Inferior parietal cortex (tissue), 1 donor: ENCODE results near the gene ALG12.
A peak's percentile ranks its signal among the peaks of the same experiment; 100 is the strongest.
"Not testable (repeated sequence)": the region's sequence is repeated elsewhere in the genome, so short reads cannot be mapped to it uniquely, and the experiment has no call there.

Source experiments
- DNase-seq: peaks from one replicate; pipeline ENCODE4 v3.0.0-alpha.2; 2016; ENCODE audit errors: extremely low spot score

The ALG12 gene

DNA sequence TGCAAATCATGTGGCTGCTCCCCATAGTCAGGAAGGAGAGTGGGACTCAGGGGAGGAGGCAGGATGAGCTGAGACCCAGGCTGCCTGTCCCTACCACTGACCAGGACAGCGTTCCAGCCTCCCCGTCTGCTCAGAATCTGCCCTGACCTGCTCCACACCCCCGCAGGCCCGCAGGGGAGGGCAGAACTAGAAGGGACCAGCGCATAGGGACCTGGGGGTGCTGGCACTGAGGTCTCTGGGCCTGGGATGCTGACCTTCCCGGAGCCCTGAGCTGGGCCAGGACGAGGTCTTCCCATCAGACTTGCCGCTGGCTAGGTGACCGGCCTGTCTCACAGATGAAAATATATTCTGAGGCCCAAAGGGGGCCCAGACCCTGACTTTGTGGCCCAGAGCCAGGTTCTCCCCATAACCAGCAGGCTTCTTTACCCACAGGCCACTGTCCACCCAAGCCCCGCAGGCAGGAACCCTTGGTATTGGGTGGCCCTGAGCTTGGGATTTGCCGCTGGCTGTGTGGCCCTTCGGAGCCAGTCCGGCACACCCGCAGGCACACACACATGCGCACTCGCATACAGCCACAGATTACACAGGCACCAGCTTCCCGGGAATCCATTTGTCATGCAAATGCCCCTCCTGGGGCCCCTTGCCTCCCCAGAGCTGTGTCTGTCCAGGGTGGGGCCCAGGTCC, 28.5 kb upstream of the ALG12 start:
- DNase-seq = no peak

DNA sequence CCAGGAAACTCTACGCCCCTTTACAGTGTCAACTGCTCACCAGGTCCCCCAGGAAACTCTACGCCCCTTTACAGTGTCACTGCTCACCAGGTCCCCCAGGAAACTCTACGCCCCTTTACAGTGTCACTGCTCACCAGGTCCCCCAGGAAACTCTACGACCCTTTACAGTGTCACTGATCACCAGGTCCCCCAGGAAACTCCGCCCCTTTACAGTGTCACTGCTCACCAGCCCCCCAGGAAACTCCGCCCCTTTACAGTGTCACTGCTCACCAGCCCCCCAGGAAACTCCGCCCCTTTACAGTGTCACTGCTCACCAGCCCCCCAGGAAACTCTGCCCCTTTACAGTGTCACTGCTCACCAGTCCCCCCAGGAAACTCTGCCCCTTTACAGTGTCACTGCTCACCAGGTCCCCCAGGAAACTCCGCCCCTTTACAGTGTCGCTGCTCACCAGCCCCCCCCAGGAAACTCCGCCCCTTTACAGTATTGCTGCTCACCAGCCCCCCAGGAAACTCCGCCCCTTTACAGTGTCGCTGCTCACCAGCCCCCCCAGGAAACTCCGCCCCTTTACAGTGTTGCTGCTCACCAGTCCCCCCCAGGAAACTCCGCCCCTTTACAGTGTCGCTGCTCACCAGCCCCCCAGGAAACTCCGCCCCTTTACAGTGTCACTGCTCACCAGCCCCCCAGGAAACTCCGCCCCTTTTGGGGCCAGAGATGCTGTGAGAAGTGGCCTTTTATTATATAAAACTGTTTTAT, 27.0 kb upstream of the ALG12 start:
- DNase-seq = not testable (repeated sequence)

DNA sequence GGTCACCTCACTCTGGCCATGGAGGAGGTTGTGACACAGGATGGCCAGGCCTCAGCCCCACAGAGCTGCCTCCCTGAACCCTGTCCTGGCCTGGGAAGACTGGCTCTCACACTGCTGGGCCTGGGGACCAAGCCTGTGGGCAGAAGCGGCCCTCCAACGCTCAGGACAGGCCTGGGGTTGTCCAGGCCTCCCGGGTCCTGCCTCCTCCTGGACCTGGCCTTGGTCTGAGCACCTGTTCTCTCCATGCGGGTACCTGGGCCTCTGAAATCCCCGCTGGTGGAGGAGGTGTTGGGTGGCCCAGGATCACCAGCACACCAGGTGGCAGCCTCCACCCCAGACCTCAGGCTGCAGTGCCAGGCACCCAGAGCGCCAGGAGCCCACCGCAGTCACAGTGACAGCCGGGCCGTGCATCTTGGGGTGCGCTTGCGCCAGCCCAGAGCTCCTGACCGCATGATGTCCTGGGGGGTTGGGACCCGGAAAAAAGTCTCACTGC, 26.2 kb upstream of the ALG12 start:
- no peak for DNase-seq

DNA sequence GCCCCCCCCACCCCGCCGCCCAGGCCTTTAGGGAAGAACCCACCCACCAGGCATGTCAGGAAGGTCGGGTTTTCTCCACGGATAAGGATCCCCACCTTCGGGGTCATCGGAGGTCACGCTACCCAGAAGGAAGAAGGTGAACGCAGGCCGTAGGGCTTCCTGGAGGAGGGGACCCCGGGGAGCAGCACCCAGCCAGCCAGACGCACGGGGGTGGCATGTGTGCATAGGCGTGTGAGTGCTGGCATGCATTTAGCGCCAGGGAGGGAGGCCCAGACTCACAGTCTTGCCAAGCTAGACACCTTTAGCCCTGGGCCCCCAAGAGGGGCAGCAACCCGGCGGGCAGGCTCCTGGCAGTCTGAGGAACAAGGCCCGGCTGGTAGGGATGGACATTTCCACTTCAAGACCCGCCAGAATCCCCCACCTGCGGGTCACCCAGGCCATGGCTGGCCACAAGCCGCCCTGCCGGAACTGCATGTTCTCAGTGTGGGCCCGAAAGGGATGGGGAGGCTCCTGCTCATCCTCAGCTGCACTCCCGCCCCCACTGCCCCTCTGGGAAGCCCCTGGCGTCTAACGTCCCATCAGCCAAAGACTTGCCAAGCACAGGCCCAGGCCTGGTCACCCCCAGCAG, 25.6 kb upstream of the ALG12 start:
- DNase-seq = no peak

DNA sequence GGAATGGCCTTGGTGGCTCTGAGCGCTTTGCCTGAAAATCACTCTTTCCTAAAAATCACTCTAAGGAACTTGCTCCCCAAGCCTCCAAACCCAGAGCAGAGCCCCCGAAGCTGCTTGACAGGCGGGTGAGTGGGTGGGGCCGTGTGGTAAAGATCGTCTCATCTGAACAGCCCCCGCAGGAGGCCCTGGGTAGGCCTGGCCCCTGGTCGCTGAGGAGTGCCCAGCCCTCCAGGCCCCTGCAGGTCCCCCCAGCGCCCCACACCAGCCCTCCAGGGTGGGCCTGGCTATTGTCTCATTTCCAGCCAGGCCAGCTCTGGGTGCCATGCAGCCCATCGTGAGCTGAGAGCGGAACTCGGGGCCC, 25.1 kb upstream of the ALG12 start:
- no peak for DNase-seq

DNA sequence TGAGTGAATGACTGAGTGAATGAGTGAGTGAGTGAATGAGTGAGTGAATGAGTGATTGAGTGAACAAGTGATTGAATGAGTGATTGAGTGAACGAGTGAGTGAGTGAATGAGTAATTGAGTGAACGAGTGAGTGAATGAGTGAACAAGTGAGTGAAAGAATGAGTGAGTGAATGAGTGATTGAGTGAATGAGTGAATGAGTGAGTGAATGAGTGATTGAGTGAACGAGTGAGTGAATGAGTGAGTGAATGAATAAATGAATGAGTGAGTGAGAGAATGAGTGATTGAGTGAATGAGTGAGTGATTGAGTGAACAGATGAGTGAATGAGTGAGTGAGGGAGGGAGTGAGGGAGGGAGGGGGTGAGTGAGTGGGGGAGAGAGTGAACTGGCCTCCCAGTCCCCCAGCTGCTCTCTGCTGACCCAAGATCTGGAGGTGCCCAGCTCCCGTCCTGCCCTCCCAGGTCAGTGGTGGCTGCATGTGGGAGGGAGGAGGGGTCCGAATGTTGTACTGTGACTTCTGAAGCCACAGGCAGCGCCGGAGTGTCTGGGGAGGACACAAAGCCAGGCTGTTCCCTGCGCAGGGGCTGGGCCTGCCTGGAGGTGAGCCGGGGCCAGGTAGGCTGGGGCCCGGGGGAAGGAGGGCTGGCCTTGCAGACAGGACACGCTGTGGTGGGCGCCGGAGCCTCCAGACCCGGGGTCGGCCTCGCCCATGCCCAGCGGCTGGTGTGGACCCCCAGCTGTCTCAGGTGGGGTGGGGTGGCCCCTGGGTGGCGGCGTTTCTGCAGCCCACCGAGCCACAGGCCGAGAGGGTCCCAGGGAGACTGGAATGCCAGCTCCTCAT, 24.5 kb upstream of the ALG12 start:
- DNase-seq = no peak

DNA sequence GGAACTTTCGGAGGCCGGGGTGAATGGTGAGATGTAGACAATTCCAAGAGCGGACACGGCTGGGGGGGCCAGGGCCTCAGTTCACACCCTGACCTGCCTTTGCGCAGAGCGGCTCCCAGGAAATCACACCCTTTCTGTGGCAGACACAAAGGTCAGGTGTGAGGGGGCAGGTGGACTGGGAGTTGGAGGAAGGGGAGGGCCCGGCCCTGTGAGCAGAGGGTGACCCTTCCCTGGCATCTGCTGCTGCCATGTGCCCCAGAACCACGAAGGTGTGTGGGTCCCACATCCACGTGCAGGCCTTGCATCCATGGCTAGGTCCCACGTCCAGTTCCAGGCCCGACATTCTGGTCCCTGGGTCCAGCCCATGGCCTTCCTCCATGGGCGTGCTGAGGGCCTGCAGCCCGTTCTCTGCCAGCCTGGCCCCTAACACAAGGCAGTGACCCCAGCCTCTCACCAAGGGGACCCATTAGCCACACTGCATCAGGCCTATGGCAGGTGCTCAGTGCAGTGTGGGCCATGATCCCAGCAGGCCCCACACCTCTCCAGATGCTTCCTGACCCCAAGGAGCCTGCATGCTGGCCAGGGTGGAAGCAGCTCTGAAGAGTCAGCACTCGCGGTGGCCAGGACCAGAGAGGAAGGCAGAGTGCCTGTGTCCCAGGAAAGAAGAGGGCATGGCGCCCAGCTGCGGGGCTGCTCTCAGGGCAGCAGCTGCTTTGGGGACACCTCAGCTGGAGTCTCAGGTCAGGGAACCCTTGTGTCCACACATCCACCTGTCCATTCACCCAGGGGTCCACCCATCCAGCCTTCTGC, 23.5 kb upstream of the ALG12 start:
- DNase-seq = no peak

DNA sequence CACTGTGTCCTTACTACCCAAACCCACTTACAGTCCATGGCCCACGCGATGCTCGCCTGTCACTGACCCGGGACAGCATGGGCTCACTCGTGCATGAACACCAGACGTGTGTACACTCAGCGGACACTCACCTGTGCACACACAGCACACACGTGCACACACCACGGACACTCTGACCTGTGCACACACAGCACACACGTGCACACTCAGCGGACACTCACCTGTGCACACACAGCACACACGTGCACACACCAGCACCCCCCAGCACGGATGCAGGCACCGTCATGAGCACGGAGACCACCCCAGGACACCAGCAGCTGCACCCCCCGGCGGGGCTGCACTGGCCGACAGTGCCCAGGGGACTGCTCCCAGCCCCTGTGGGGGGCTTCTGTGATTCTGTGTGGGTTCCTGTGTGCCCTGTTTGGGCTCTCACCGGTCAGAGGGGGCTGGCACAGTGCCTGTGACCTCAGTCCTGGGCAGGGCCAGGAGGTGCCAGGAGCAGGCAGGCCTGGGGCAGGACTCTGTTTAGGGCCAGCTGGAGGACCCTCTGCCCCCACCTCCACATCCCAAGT, 20.4 kb upstream of the ALG12 start:
- no peak for DNase-seq

DNA sequence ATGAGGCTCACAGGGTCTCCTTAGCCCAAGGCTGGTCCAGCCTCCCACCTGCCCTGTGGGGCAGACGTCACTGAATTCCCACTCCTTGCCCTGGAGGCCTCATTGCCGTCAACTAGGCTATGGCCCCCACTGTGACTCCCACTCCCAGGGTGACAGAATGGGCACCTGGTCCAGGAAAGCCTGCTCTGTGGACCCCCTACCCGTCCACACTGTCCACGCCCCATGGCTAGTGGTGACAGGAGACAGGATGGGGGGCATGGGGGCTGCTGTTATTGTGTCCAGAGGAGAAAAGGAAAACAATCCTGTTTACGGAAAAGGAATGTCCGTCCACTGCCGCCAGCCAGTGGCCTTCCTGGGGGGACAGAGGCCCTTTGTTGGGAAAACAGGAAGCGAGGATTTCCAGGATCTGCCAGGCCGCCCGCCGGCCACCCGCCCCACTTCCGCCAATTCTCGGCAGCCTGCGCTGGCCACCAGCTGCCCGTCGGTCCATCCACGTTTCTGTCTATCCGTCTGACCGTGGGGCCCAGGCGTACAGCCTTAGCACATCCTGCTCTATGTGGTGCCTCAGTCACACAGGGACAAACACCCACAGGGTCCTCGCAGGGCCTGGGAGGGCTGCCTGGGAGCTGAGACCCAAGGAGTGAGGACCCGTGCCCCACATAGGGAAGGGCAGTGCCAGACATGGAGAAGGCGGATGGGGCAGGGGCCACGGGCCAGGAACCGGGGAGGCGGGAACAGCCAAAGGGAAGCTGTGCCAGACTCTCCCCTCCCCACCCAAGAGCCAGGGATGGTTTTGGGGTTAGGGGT, 19.7 kb upstream of the ALG12 start:
- DNase-seq = peak; percentile 25

DNA sequence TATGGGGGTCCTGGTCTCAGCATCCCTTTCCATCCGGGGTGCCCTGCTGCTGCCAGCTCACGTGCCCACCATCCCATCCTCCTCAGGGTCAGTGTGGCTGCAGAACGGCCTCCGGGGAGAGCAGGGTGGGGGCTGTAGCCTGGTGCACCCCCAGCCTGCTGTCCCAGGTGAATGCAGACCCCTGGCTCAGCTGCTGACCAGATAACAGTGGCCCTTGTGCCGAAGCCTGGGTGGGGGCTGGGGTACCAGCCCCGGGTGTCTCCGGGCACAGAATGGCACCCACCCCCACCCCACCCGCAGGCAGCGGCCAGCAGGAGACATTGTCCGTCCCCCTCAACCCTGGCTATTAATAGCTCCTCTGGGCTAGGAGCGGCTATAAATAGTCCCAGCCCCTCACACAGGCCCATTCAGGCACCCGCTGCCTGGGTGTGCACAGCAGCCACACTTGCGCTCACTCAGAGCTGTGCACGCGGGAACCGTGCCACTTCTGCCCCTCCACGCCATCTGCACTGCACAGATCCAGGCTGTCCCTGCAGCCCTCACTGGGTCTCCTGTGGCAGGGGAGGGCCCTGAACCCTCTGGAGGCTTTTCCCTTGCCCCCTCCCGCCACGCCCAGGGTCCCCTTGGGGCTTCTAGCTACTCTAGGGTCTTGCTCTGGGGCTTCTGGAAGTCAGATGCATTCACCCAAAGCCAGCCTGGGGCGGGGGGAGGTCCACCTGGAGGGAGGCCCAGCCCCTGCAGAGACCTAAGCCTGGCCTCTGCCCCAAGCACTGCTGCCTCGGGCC, 18.9 kb upstream of the ALG12 start:
- peak; percentile 60 for DNase-seq

DNA sequence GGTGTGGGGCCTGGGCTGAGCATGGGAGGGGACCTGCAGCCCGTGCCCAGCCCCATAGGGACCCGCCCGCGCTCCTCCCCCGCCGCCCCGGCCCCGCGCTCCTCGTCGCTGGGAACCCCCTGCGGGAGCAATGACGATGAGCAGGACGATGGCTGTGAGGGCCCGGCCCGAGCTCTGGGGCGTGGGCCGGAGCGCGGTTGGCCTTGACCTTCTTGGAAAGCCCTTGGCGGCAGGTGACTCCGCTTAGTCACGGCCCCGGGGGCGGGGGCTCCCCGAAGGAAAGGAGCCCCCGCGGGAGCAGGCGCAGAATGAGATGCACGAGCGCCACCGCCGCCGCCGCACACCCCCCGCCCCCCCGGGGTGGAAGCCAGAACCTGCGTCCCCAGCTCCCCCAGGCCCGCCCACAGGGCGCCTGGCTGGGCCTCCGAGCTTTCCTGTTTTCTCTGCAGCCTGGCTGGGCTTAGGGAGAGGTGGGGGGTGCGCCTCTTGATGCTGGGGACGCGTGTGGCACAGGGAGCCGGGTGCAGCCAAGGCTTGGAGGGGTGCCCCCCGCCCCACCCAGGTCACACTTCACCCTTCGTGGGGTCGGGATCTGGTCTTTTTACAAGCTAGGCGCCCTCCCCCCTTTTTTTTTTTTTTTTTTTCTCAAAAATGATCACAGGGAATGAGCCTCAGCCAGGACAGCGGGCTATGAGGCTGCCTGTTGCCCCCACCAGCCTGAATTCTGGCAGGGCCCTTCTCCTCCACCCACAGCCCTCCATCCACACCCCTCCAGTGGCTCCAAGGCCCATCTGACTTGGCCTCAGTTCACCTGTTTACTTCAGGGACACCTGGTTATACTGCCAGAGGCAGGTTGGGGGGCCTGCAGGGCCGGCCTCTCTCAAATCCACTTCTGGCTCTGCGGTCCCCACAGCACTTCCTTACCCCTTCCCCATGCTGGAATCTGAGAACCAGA, 18.1 kb upstream of the ALG12 start:
- peak; percentile 52 for DNase-seq

DNA sequence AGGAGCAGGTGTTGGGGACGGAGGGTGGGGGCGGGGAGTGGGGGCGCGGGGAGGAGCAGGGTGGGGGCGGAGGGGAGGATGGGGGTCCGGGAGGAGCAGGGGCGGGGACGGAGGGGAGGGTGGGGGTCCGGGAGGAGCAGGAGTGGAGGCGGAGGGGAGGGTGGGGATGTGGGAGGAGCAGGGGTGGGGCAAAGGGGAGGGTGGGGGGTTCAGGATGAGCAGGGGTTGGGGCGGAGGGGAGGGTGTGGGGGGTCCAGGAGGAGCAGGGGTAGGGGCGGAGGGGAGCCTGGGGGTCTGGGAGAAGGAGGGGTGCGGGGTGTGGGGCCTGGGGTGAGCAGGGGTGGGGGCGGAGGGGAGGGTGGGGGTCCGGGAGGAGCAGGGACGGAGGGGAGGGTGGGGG, 17.3 kb upstream of the ALG12 start:
- no peak for DNase-seq

DNA sequence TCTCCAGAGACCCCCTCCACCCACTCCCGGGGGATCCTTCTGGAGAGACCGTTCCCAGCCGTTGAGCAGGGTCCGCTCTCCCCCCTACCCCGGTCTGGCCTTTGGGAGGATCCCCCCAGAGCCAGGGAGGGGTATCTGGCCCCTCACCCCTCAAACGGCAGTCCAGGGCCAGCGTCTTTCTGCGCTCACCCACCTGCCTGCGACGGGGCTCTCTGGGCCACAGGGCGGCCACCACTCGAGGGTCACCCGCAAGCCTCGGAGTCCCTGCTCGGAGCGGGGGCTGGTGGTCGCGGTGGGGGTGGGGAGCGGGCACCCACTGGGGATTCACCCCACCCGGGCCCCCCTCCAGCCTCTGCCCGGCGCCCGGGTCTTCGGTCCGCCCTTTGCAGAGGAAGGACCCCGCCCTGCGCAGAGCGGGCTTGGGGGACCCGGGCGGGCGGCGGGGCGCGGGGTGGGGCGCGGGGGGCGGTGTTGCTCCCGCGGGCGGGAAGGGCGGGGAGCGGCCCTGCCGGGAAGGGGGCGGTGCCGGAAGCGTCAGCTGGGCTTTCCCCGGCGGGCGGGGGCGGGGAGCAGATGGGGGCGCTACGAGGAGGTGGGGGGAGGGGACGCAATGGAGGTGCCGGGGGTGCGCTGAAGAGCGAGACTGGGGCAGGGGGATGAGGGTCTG, 16.8 kb upstream of the ALG12 start:
- DNase-seq = no peak

DNA sequence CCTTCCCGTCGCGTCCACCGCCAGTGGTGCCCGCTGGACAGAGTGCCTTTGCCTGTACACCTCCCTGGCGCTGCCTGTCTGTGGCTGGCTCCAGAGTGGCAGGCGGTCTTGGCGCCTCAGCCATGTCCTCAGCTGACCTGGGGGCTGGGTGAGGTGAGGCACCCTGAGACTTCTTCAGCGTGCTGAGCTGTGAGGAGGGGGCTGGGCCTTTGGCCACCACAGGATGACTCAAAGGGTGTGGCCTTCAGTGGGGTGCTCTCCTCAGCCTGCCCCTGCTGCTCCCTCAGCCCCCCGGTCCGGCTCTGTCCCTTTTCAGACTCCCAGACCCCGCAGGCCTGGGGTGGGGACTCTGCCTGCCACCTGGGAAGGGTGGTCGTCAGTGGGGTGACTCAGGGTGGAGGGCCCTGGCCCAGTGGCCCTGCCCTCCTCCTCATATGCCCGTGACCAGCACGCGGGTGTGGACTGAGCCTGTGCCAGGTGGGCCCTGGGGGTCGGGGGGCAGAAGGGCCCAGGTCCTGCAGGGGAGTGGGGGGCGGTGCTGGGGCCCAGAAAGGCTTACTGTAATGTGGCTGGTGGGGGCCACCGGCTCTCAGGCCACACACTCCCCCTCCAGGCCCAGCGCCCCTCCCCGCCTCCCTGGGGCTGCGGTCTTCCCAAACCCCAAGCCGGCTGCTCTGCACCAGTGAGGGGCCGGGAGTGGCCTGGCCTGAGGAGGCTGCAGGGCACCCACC, 16.1 kb upstream of the ALG12 start:
- DNase-seq = no peak

DNA sequence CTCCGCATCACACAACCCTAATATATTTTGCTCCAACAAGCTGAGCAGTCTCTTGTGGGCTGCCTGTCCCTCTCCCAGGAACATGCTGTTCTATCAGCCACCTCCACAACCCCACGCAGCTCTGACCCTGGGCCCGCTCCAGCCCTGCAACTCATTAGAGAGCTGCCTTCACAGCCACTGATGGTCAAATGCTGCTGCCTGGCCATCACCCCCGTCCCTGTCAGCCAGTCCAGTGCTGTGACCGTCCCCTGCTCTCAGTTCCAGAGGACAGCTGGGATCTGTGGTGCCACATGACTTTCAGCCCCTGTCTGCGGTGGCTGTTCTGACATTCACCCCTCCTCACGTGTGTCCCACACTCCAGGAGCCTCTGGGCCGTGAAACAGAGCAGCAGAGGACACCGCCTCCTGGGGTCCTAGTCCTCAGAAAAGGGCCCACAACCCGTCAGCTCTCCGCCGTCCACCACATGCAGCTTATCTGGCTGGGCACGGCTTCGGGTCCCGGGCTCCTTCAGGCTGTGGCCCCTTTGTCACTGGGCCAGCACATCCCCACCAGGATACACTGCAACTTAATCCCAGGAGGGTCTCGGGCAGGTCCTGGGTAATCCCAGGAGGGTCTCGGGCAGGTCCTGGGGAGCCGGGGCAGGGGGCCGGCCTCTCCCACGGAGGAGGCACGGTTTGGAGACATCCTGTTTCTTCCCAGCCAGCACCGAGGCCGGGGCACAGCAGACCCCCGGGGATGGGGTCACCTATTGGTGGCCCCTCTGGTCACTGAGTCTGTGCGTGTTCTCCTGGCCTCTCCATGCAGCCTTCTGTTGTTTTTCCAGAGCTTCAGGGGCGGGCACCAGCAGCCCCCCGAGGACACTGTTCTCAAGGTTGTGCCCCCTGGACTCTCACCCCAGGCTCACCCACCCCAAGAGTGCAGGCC, 15.3 kb upstream of the ALG12 start:
- DNase-seq = peak; percentile 53
